H9 (cell line): Measurements from ENCODE around the gene ZRANB3. TPM values are rescaled to one million over a fixed set of nuclear protein-coding genes. Genes with fewer than 3 reads are reported as not detected.

Experiments used
- DNase-seq: peaks from one replicate; pipeline ENCODE4 v3.0.0-alpha.2; 2017
- H2AFZ ChIP-seq: one replicate; pipeline ENCODE4 v1.6.1; 2013; ENCODE audit warnings: mild to moderate bottlenecking, low read length, control low read depth, moderate library complexity
- H2AK5ac ChIP-seq: 2 replicates; pipeline ENCODE4 v1.6.1; 2013; ENCODE audit warnings: low read length, control low read depth, mixed read lengths; ENCODE audit not compliant: insufficient read length
- H2BK120ac ChIP-seq: one replicate; pipeline ENCODE4 v1.6.1; 2013; ENCODE audit warnings: low read depth, mild to moderate bottlenecking, low read length, control low read depth, inconsistent platforms; ENCODE audit not compliant: poor library complexity, severe bottlenecking
- H2BK12ac ChIP-seq: 2 replicates; pipeline ENCODE4 v1.6.1; 2013; ENCODE audit warnings: low read length, control low read depth, mixed read lengths, low read depth; ENCODE audit not compliant: insufficient read length
- H2BK15ac ChIP-seq: 2 replicates; pipeline ENCODE4 v1.6.1; 2013; ENCODE audit warnings: low read depth, low read length, control low read depth
- H2BK20ac ChIP-seq: one replicate; pipeline ENCODE4 v1.6.1; 2013; ENCODE audit warnings: low read depth, mild to moderate bottlenecking, low read length, control low read depth, inconsistent platforms; ENCODE audit not compliant: poor library complexity, severe bottlenecking
- H2BK5ac ChIP-seq: 2 replicates; pipeline ENCODE4 v1.6.1; 2013; ENCODE audit warnings: low read length, control low read depth, mixed read lengths; ENCODE audit not compliant: insufficient read length
- H3K14ac ChIP-seq: 2 replicates; pipeline ENCODE4 v1.6.1; 2013; ENCODE audit warnings: low read length, control low read depth; ENCODE audit not compliant: insufficient read depth
- H3K18ac ChIP-seq: 2 replicates; pipeline ENCODE4 v1.6.1; 2013; ENCODE audit warnings: low read depth, mild to moderate bottlenecking, mixed read lengths, low read length, control low read depth; ENCODE audit not compliant: insufficient read length
- H3K23ac ChIP-seq: 2 replicates; pipeline ENCODE4 v1.6.1; 2013; ENCODE audit warnings: low read length, control low read depth, mixed read lengths, low read depth; ENCODE audit not compliant: insufficient read length
- H3K23me2 ChIP-seq: 2 replicates; pipeline ENCODE4 v1.6.1; 2013; ENCODE audit warnings: low read depth, mild to moderate bottlenecking, mixed read lengths, low read length, control low read depth; ENCODE audit not compliant: insufficient read length, poor library complexity, severe bottlenecking
- H3K27ac ChIP-seq: 2 replicates; pipeline ENCODE4 v1.5.1; 2013; ENCODE audit warnings: low read length, control low read depth, mixed read lengths, low read depth; ENCODE audit not compliant: insufficient read length
- H3K27me3 ChIP-seq: 2 replicates; pipeline ENCODE4 v1.6.1; 2013; ENCODE audit warnings: low read length, control low read depth, inconsistent platforms; ENCODE audit not compliant: insufficient read depth
- H3K4ac ChIP-seq: 2 replicates; pipeline ENCODE4 v1.6.1; 2013; ENCODE audit warnings: low read depth, mild to moderate bottlenecking, control low read depth, inconsistent platforms, low read length, moderate library complexity
- H3K4me1 ChIP-seq: 2 replicates; pipeline ENCODE4 v1.6.1; 2013; ENCODE audit warnings: low read length, control low read depth, inconsistent platforms; ENCODE audit not compliant: insufficient read depth
- H3K4me2 ChIP-seq: 2 replicates; pipeline ENCODE4 v1.6.1; 2013; ENCODE audit warnings: low read length, control low read depth, mixed read lengths; ENCODE audit not compliant: insufficient read length, insufficient read depth
- H3K56ac ChIP-seq: 2 replicates; pipeline ENCODE4 v1.6.1; 2013; ENCODE audit warnings: low read depth, mild to moderate bottlenecking, mixed read lengths, low read length, control low read depth; ENCODE audit not compliant: insufficient read length
- H3K79me1 ChIP-seq: 2 replicates; pipeline ENCODE4 v1.6.1; 2013; ENCODE audit warnings: low read depth, mild to moderate bottlenecking, moderate library complexity, low read length, control low read depth, inconsistent platforms; ENCODE audit not compliant: insufficient read depth, poor library complexity, severe bottlenecking
- H3K79me2 ChIP-seq: 2 replicates; pipeline ENCODE4 v1.6.1; 2013; ENCODE audit warnings: low read length, control low read depth, inconsistent platforms; ENCODE audit not compliant: insufficient read depth
- H3K9ac ChIP-seq: 2 replicates; pipeline ENCODE4 v1.6.1; 2013; ENCODE audit warnings: low read length, control low read depth, mixed read lengths; ENCODE audit not compliant: insufficient read length; ENCODE audit errors: extremely low read depth
- H3K9me3 ChIP-seq: one replicate; pipeline ENCODE4 v1.6.1; 2013; ENCODE audit warnings: low read depth, low read length, inconsistent platforms; ENCODE audit not compliant: control insufficient read depth
- H3T11ph ChIP-seq: one replicate; pipeline ENCODE4 v1.6.1; 2013; ENCODE audit warnings: mild to moderate bottlenecking, low read length, control low read depth, inconsistent platforms
- H4K20me1 ChIP-seq: one replicate; pipeline ENCODE4 v1.6.1; 2013; ENCODE audit not compliant: control insufficient read depth, insufficient read length, insufficient read depth
- H4K5ac ChIP-seq: 2 replicates; pipeline ENCODE4 v1.6.1; 2013; ENCODE audit warnings: low read depth, mild to moderate bottlenecking, mixed read lengths, low read length, control low read depth; ENCODE audit not compliant: insufficient read length
- H4K8ac ChIP-seq: replicated peaks from 2 replicates; pipeline ENCODE4 v1.6.1; 2013; ENCODE audit warnings: low read length, control low read depth, mixed read lengths, low read depth; ENCODE audit not compliant: insufficient read length
- H4K91ac ChIP-seq: 2 replicates; pipeline ENCODE4 v1.6.1; 2013; ENCODE audit warnings: low read depth, mild to moderate bottlenecking, moderate library complexity, mixed read lengths, low read length, control low read depth; ENCODE audit not compliant: insufficient read length
- H3K27ac Mint-ChIP-seq, 3 experiments: 2 replicates in 2 of 3; 3 replicates in 1 of 3; pipeline ENCODE4 v1.8.0; 2020 to 2021; ENCODE audit warnings: mixed read lengths in 3 of 3, mild to moderate bottlenecking in 1 of 3, moderate library complexity in 1 of 3
- H3K27me3 Mint-ChIP-seq: 2 replicates; pipeline ENCODE4 v1.8.0; 2021; ENCODE audit warnings: low read depth, mild to moderate bottlenecking, moderate library complexity, mixed read lengths
- H3K36me3 Mint-ChIP-seq, 3 experiments: 2 replicates in 2 of 3; 3 replicates in 1 of 3; pipeline ENCODE4 v1.8.0; 2020 to 2021; ENCODE audit warnings: low read depth in 3 of 3, mixed read lengths in 3 of 3; ENCODE audit not compliant: insufficient read depth in 1 of 3
- H3K4me1 Mint-ChIP-seq, 2 experiments: 2 replicates each; pipeline ENCODE4 v1.8.0; 2020; ENCODE audit warnings: mixed read lengths in 2 of 2
- H3K4me3 Mint-ChIP-seq, 2 experiments: 2 replicates in 1 of 2; 3 replicates in 1 of 2; pipeline ENCODE4 v1.8.0; 2020 to 2021; ENCODE audit warnings: mild to moderate bottlenecking in 2 of 2, mixed read lengths in 2 of 2, moderate library complexity in 1 of 2
- H3K9me3 Mint-ChIP-seq, 2 experiments: 2 replicates in 1 of 2; 3 replicates in 1 of 2; pipeline ENCODE4 v1.8.0; 2020; ENCODE audit warnings: mild to moderate bottlenecking in 2 of 2, mixed read lengths in 2 of 2, moderate library complexity in 1 of 2
- WGBS: extraction: QIAGEN DNeasy Blood & Tissue Kit; methylation state at CpG from one replicate; pipeline ENCODE4 v1.1.7; 2013; ENCODE audit warnings: missing lambda C conversion rate, low lambda C conversion rate, mixed read lengths; ENCODE audit not compliant: insufficient read length; ENCODE audit errors: extremely low coverage; 5-methylcytosine and 5-hydroxymethylcytosine counted together
- total RNA-seq: library from RNA; stranded (reverse); gene quantifications from 2 replicates; pipeline ENCODE4 v1.2.1, GENCODE V29; 2021
- TF ChIP-seq, protein P1 (sequence below): fragments of 200-600 bp; sonication (generic); conservative IDR thresholded peaks from 3 replicates; pipeline ENCODE4 v1.8.0; 2021; ENCODE audit warnings: antibody characterized with exemption, mild to moderate bottlenecking

The ZRANB3 gene
- total RNA-seq, 1 experiment from 2014 or later, result 16.7 TPM

DNA sequence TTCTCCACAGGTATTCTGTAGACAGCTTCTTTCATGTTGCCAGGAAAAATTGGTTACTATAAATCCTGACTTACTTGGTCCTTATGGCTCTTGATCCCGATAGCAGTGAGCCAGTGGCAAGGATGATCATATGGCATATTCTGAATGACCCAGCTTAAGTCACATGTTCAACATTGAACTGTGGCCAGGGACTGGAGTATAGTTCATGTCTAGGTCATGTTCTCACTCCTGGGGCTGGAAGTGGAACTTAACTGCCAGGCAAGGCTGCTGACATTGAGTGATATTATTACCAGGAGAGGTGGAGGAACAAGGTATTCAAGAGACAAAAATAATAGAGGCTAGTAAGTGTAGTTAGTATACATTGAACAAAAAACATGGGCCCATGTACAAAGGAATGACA, 26.5 kb upstream of the ZRANB3 start:
- Histone ChIP-seq H2AFZ (no peak overlapping the region), H3K4me2 (no peak overlapping the region), H3K23me2 (no peaks in the 10 kb centered on the region), H4K8ac (no peak overlapping the region), H3K9me3 (no peaks in the 10 kb centered on the region), H2BK120ac (no peak overlapping the region), H2AK5ac (no peak overlapping the region), H4K20me1 (no peaks in the 10 kb centered on the region), H2BK15ac (no peak overlapping the region), H3K23ac (no peak overlapping the region), H2BK12ac (no peak overlapping the region), H3K9ac (no peak overlapping the region), H3K27ac (no peak overlapping the region), H4K91ac (no peak overlapping the region), H3K14ac (no peak overlapping the region), H3K4me1 (no peaks in the 10 kb centered on the region; the same call in 1 of the 2 replicates), H4K5ac (no peak overlapping the region), H3T11ph (no peak overlapping the region), H3K79me2 (peaks cover 5% of the 10 kb centered on the region; the same call in 1 of the 2 replicates), H2BK20ac (no peak overlapping the region), H3K4ac (no peak overlapping the region), H3K56ac (no peak overlapping the region), H3K79me1 (no peaks in the 10 kb centered on the region), H3K27me3 (no peaks in the 10 kb centered on the region), H2BK5ac (no peak overlapping the region), H3K18ac (no peak overlapping the region)
- Mint-ChIP-seq H3K4me1 (peaks cover 12 to 22% of the 10 kb centered on the region in 2 experiments), H3K36me3 (peaks cover 0 to 10% (median 0%) of the 10 kb centered on the region in 3 experiments; a peak in 4 of 7 replicates), H3K4me3 (no peak overlapping the region), H3K9me3 (no peaks in the 10 kb centered on the region), H3K27me3 (no peaks in the 10 kb centered on the region), H3K27ac (peak overlapping the region in 1 of 3 experiments; percentile 3; a peak in 2 of 7 replicates)
- no CpG with 5 or more reads among the region's 1 CpG for WGBS
- no peak for DNase-seq
- TF ChIP-seq, protein P1, sequence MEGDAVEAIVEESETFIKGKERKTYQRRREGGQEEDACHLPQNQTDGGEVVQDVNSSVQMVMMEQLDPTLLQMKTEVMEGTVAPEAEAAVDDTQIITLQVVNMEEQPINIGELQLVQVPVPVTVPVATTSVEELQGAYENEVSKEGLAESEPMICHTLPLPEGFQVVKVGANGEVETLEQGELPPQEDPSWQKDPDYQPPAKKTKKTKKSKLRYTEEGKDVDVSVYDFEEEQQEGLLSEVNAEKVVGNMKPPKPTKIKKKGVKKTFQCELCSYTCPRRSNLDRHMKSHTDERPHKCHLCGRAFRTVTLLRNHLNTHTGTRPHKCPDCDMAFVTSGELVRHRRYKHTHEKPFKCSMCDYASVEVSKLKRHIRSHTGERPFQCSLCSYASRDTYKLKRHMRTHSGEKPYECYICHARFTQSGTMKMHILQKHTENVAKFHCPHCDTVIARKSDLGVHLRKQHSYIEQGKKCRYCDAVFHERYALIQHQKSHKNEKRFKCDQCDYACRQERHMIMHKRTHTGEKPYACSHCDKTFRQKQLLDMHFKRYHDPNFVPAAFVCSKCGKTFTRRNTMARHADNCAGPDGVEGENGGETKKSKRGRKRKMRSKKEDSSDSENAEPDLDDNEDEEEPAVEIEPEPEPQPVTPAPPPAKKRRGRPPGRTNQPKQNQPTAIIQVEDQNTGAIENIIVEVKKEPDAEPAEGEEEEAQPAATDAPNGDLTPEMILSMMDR, result no peak
